Left lung (tissue), 10 donors: ENCODE data around the gene CDH9. TPM values are rescaled to one million over a fixed set of nuclear protein-coding genes. Genes with fewer than 3 reads are reported as not detected.

Source experiments
- ATAC-seq: fragments of 200-7000 bp; cut with Tn5 transposase; one replicate; pipeline ENCODE4 v1.9.1; 2020; ENCODE audit warnings: moderate library complexity
- DNase-seq, 4 donors: peaks; one replicate each; pipeline ENCODE4 v3.0.0-alpha.2; 2013 to 2020
- H3K27ac ChIP-seq, 2 donors: fragments of 200-600 bp; sonication (generic) in 1 of 2; one replicate each; pipeline versions ENCODE4 v1.5.0 to v1.8.0; 2020 to 2021
- H3K27me3 ChIP-seq, 2 donors: fragments of 200-600 bp; sonication (generic) in 1 of 2; one replicate each; pipeline versions ENCODE4 v1.5.0 to v1.8.0; 2020 to 2021
- H3K36me3 ChIP-seq, 2 donors: fragments of 200-600 bp; sonication (generic) in 1 of 2; one replicate each; pipeline versions ENCODE4 v1.5.0 to v1.8.0; 2020 to 2021
- H3K4me1 ChIP-seq, 2 donors: fragments of 200-600 bp; one replicate each; pipeline ENCODE4 v1.8.0; 2021
- H3K4me3 ChIP-seq, 2 donors: fragments of 200-600 bp; sonication (generic) in 1 of 2; one replicate each; pipeline versions ENCODE4 v1.5.0 to v1.8.0; 2020 to 2021; ENCODE audit warnings: mild to moderate bottlenecking in 1 of 2
- H3K9me3 ChIP-seq, 2 donors: fragments of 200-600 bp; sonication (generic) in 1 of 2; one replicate each; pipeline versions ENCODE4 v1.5.0 to v1.8.0; 2020 to 2021
- intact Hi-C, 2 donors: fragments of 100-400 bp; cut with DNase I; formaldehyde crosslinking; loops; one replicate each; pipeline versions ENCODE4 v1.11.2 to v1.14.2; 2022
- polyA plus RNA-seq, 6 donors: library from polyadenylated mRNA; unstranded; fragments of 120-200 nt; gene quantifications; one replicate each; pipeline ENCODE4 v1.2.1, GENCODE V29; 2013; ENCODE audit not compliant: insufficient read length in 6 of 6
- total RNA-seq, 2 donors: library from RNA; stranded (reverse); fragmentation: NEBNext Ultra II Directional; extraction: Animal tissue kit (Norgen Biotek cat#: 25700); gene quantifications; one replicate each; pipeline ENCODE4 v1.2.1, GENCODE V29; 2021
- TF ChIP-seq, protein P1 (sequence below), 2 donors: fragments of 200-600 bp; sonication (generic) in 1 of 2; IDR thresholded peaks; one replicate each; pipeline versions ENCODE4 v1.5.0 to v1.8.0; 2021; ENCODE audit warnings: antibody characterized with exemption in 2 of 2
- donor health status: DM: no; HTN: yes; CAD: no.
- donor health status: DM: no; HTN: no; CAD: no.

The CDH9 gene
- total and polyA plus RNA-seq, 8 donors = 0.09 to 0.20 (median 0.13) TPM; not detected in 4

- no peak overlapping the region for H3K4me3 ChIP-seq
- TF ChIP-seq, protein P1, sequence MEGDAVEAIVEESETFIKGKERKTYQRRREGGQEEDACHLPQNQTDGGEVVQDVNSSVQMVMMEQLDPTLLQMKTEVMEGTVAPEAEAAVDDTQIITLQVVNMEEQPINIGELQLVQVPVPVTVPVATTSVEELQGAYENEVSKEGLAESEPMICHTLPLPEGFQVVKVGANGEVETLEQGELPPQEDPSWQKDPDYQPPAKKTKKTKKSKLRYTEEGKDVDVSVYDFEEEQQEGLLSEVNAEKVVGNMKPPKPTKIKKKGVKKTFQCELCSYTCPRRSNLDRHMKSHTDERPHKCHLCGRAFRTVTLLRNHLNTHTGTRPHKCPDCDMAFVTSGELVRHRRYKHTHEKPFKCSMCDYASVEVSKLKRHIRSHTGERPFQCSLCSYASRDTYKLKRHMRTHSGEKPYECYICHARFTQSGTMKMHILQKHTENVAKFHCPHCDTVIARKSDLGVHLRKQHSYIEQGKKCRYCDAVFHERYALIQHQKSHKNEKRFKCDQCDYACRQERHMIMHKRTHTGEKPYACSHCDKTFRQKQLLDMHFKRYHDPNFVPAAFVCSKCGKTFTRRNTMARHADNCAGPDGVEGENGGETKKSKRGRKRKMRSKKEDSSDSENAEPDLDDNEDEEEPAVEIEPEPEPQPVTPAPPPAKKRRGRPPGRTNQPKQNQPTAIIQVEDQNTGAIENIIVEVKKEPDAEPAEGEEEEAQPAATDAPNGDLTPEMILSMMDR (IDR thresholded peaks at IDR 0.05) = no peak
- H3K9me3 ChIP-seq = no peaks in the 10 kb centered on the region
- H3K27ac ChIP-seq = no peak overlapping the region
- intact Hi-C loops = no loop called here
- DNase-seq (no peak), ATAC-seq (no peak)
- no peaks in the 10 kb centered on the region for H3K4me1 ChIP-seq
- no peaks in the 10 kb centered on the region for H3K27me3 ChIP-seq
- H3K36me3 ChIP-seq = no peaks in the 10 kb centered on the region
Measured at GRCh38 chr5:26881901-26882300, 156.5 kb downstream of the CDH9 start.

DNA sequence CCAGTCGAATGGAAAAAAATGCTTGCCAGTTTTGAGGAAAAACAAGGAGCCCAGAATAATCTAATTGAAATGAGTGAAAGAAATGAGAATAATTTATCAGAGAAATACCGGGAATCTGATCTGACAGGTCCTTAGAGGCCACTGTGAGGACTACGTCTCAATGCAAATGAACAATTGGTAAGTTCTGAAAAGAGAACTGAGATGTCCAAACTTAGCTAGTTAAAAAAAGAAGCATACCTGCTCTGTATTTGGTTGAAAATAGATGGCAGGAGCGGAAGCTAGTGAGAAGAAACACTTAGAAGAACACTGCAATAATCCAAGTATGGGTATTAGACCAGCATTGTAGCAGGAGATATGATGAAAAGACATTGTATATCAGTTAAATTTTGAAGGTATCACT, 161.2 kb downstream of the CDH9 start:
- no peak overlapping the region for H3K4me3 ChIP-seq
- DNase-seq (no peak), ATAC-seq (no peak)
- intact Hi-C loops = no loop called here
- H3K9me3 ChIP-seq = no peaks in the 10 kb centered on the region
- no peak overlapping the region for H3K27ac ChIP-seq
- no peaks in the 10 kb centered on the region for H3K27me3 ChIP-seq
- TF ChIP-seq, protein P1 (IDR thresholded peaks at IDR 0.05) = no peak
- H3K4me1 ChIP-seq = no peaks in the 10 kb centered on the region
- no peaks in the 10 kb centered on the region for H3K36me3 ChIP-seq

- no peak overlapping the region for H3K4me3 ChIP-seq
- TF ChIP-seq, protein P1 (IDR thresholded peaks at IDR 0.05) = no peak
- H3K4me1 ChIP-seq = no peaks in the 10 kb centered on the region
- H3K27ac ChIP-seq = no peak overlapping the region
- no peaks in the 10 kb centered on the region for H3K27me3 ChIP-seq
- no peak for ATAC-seq
- intact Hi-C loops = no loop called here
- no peaks in the 10 kb centered on the region for H3K36me3 ChIP-seq
- DNase-seq = no peak
- H3K9me3 ChIP-seq = peaks cover 0 to 3% of the 10 kb centered on the region in 2 donors
Measured at GRCh38 chr5:26872337-26872736, 166.0 kb downstream of the CDH9 start.

GRCh38 chr5:26869781-26870180, 168.6 kb downstream of the CDH9 start:
- intact Hi-C loops = no loop called here
- TF ChIP-seq, protein P1 (IDR thresholded peaks at IDR 0.05) = no peak
- no peak for ATAC-seq
- no peak for DNase-seq
- H3K4me1 ChIP-seq = no peaks in the 10 kb centered on the region
- no peaks in the 10 kb centered on the region for H3K27me3 ChIP-seq
- peaks cover 0 to 3% of the 10 kb centered on the region in 2 donors for H3K9me3 ChIP-seq
- no peak overlapping the region for H3K27ac ChIP-seq
- no peak overlapping the region for H3K4me3 ChIP-seq
- H3K36me3 ChIP-seq = no peaks in the 10 kb centered on the region

DNA sequence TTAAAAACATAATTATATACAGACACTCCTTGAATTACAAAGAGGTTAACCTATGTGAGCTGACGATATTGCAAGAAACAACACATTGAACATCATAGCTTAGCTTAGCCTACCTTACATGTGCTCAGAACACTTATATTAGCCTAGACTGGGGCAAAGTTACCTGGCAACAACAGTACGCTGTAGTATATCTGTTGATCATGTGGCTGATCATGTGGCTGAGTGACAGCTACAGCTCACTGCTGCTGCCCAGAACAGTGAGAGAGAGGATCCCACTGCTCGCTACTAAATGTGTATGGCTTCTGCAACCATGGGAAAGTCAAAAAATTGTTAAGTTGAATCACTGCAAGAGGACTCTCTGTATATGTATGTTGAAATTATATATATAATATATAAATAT, 169.9 kb downstream of the CDH9 start:
- H3K4me3 ChIP-seq = no peak overlapping the region
- no peaks in the 10 kb centered on the region for H3K27me3 ChIP-seq
- no peak for ATAC-seq
- no peaks in the 10 kb centered on the region for H3K4me1 ChIP-seq
- no peaks in the 10 kb centered on the region for H3K36me3 ChIP-seq
- TF ChIP-seq, protein P1 (IDR thresholded peaks at IDR 0.05) = no peak
- H3K9me3 ChIP-seq = peaks cover 0 to 3% of the 10 kb centered on the region in 2 donors
- intact Hi-C loops = no loop called here
- DNase-seq = no peak
- no peak overlapping the region for H3K27ac ChIP-seq
